Measurements from ENCODE around the gene GLS2. TPM values are rescaled to one million over a fixed set of nuclear protein-coding genes. Genes with fewer than 3 reads are reported as not detected.

GLS2 gene
- total RNA-seq, 1 donor from 2014 or later, result 1.5 TPM

Other genes starting within 250 kb of the GLS2 start
- 66.0 and 78.0 TPM in 2 replicates for gene ANKRD52, start 229.8 kb downstream of the GLS2 start, total RNA-seq
- 15.9 and 17.0 TPM in 2 replicates for gene COQ10A, start 221.2 kb downstream of the GLS2 start, total RNA-seq
- gene CS, start 187.8 kb downstream of the GLS2 start, total RNA-seq, result 250 and 253 TPM in 2 replicates
- gene CNPY2, start 172.2 kb downstream of the GLS2 start, total RNA-seq, result 160 and 165 TPM in 2 replicates
- 28.7 and 28.9 TPM in 2 replicates for gene PAN2, start 154.2 kb downstream of the GLS2 start, total RNA-seq
- gene IL23A, start 149.3 kb downstream of the GLS2 start, total RNA-seq, result 30.4 and 31.0 TPM in 2 replicates
- gene STAT2, start 128.1 kb downstream of the GLS2 start, total RNA-seq, result 70.3 and 75.0 TPM in 2 replicates
- gene APOF, start 125.3 kb downstream of the GLS2 start, total RNA-seq, result not detected in 2 replicates
- 43.7 and 45.6 TPM in 2 replicates for gene TIMELESS, start 38.7 kb downstream of the GLS2 start, total RNA-seq
- gene MIP, start 33.5 kb downstream of the GLS2 start, total RNA-seq, result not detected in 2 replicates
- gene SPRYD4, start 19.6 kb downstream of the GLS2 start, total RNA-seq, result 4.4 and 4.5 TPM in 2 replicates
- 7.9 and 11.0 TPM in 2 replicates for gene RBMS2, start 33.7 kb upstream of the GLS2 start, total RNA-seq
- gene BAZ2A, start 142.2 kb upstream of the GLS2 start, total RNA-seq, result 124 and 131 TPM in 2 replicates
- gene ATP5F1B, start 157.8 kb upstream of the GLS2 start, total RNA-seq, result 729 and 735 TPM in 2 replicates
- 293 and 298 TPM in 2 replicates for gene PTGES3, start 200.1 kb upstream of the GLS2 start, total RNA-seq
- 1,037 and 1,093 TPM in 2 replicates for gene NACA, start 237.1 kb upstream of the GLS2 start, total RNA-seq

Data from activated T-helper 2 cell treated with anti-CD3 and anti-CD28 coated beads, Interferon-gamma antibody, Interleukin-2, Interleukin-4, amounts not matched to agents 10 μg/mL and 5 μg/mL and 100 μg/mL, durations not matched to agents 14 hours and 24 hours and 36 hours (primary cell).